HepG2 (cell line): ENCODE data around the gene TMA7B. TPM values are rescaled to one million over a fixed set of nuclear protein-coding genes. Genes with fewer than 3 reads are reported as not detected.

Experiments
- ATAC-seq: fragments of 200-7000 bp; cut with Tn5 transposase; 3 replicates; pipeline ENCODE4 v1.9.1; 2020; ENCODE audit warnings: mild to moderate bottlenecking, moderate library complexity
- BruUV-seq: library from RNA; stranded (reverse); fragments of 400-500 nt; replicated peaks from 2 replicates; lab custom pipeline; 2021; lab: Mats Ljungman, UMichigan
- CTCF ChIA-PET: fragments of 300-600 bp; formaldehyde crosslinking; extraction: SDS; loops from one replicate; lab custom pipeline; 2021; ENCODE audit warnings: low total read pairs, inconsistent platforms, low intra/inter-chr PET ratio; lab: Yijun Ruan, JAX
- POLR2A ChIA-PET: fragments of 350-600 bp; sonication (Branson Sonifier 250); formaldehyde crosslinking; loops from one replicate; lab custom pipeline; 2020; ENCODE audit warnings: antibody characterized with exemption, inconsistent platforms; lab: Yijun Ruan, JAX
- DNase-seq: peaks from one replicate; pipeline ENCODE4 v3.0.0-alpha.2; 2015; ENCODE audit warnings: low spot score
- FAIRE-seq: peaks from 3 replicates; lab custom pipeline; 2011; peaks lifted over from hg19 to GRCh38; lab: Jason Lieb, UNC
- H2AFZ ChIP-seq: one replicate; pipeline ENCODE4 v1.6.1; 2011; ENCODE audit warnings: low read length, inconsistent platforms
- H3K27ac ChIP-seq: fragments of 300-600 bp; 3 replicates; pipeline ENCODE4 v1.8.0; 2011; ENCODE audit warnings: mixed run types, mild to moderate bottlenecking, mixed read lengths, low read length, inconsistent platforms; ENCODE audit not compliant: insufficient read depth; ENCODE audit errors: extremely low read length
- H3K27me3 ChIP-seq, 2 experiments: fragments of 200-600 bp in 1 of 2; 2 replicates in 1 of 2; 3 replicates in 1 of 2; pipeline versions ENCODE4 v1.6.0 to v1.8.0; 2011; ENCODE audit warnings: low read length in 2 of 2, mild to moderate bottlenecking in 2 of 2, moderate library complexity in 2 of 2, inconsistent platforms in 1 of 2; ENCODE audit not compliant: insufficient read depth in 2 of 2, control insufficient read depth in 1 of 2
- H3K36me3 ChIP-seq, 2 experiments: fragments of 200-600 bp in 1 of 2; replicated peaks in 1 of 2; 2 replicates in 1 of 2; 3 replicates in 1 of 2; pipeline versions ENCODE4 v1.5.1 to v1.8.0; 2011; ENCODE audit warnings: low read length in 2 of 2, inconsistent platforms in 1 of 2; ENCODE audit not compliant: insufficient read depth in 2 of 2, control insufficient read depth in 1 of 2
- H3K4me1 ChIP-seq: 2 replicates; pipeline ENCODE4 v1.5.1; 2012; ENCODE audit warnings: low read length, inconsistent platforms; ENCODE audit not compliant: insufficient read depth
- H3K4me2 ChIP-seq: 2 replicates; pipeline ENCODE4 v1.6.0; 2011; ENCODE audit warnings: low read depth, low read length, inconsistent platforms
- H3K4me3 ChIP-seq, 3 experiments: fragments of 200-600 bp in 1 of 3; sonication (generic), shearing (Covaris generic) in 1 of 3; replicated peaks in 1 of 3; 2 replicates each; pipeline ENCODE4 v1.5.1; 2011 to 2016; ENCODE audit warnings: low read length in 3 of 3, inconsistent platforms in 2 of 3, low read depth in 2 of 3, mild to moderate bottlenecking in 2 of 3, control low read depth in 1 of 3, mixed read lengths in 1 of 3; ENCODE audit not compliant: insufficient read depth in 1 of 3
- H3K79me2 ChIP-seq: one replicate; pipeline ENCODE4 v1.6.1; 2011; ENCODE audit warnings: low read length, inconsistent platforms; ENCODE audit not compliant: insufficient read depth
- H3K9ac ChIP-seq: 2 replicates; pipeline ENCODE4 v1.6.0; 2011; ENCODE audit warnings: mild to moderate bottlenecking, low read depth, low read length, inconsistent platforms; ENCODE audit not compliant: insufficient read depth
- H3K9me3 ChIP-seq: 2 replicates; pipeline ENCODE4 v1.5.1; 2012; ENCODE audit warnings: mild to moderate bottlenecking, low read length
- H4K20me1 ChIP-seq: 2 replicates; pipeline ENCODE4 v1.6.0; 2011; ENCODE audit warnings: inconsistent platforms, mild to moderate bottlenecking, low read length, moderate library complexity; ENCODE audit not compliant: insufficient read depth
- ELF3 ChIP-seq: IDR thresholded peaks from 2 replicates; pipeline ENCODE4 v1.6.1; 2016; ENCODE audit warnings: missing genetic modification reagents, missing compliant biosample characterization
- GABPB1 ChIP-seq: IDR thresholded peaks from 2 replicates; pipeline ENCODE4 v1.6.1; 2016; ENCODE audit warnings: mild to moderate bottlenecking, missing genetic modification reagents, moderate library complexity, missing compliant biosample characterization
- HDAC2 ChIP-seq: sonication (generic); formaldehyde crosslinking; IDR thresholded peaks from 2 replicates; pipeline ENCODE4 v1.4.0; 2020; ENCODE audit warnings: missing genetic modification reagents
- MTF1 ChIP-seq: sonication (generic); formaldehyde crosslinking; IDR thresholded peaks from 2 replicates; pipeline ENCODE4 v1.5.0; 2020; ENCODE audit warnings: missing genetic modification reagents
- NR3C1 ChIP-seq: sonication (generic); formaldehyde crosslinking; IDR thresholded peaks from 2 replicates; pipeline ENCODE4 v1.4.0; 2020; ENCODE audit warnings: missing genetic modification reagents
- PAWR ChIP-seq: sonication (generic); formaldehyde crosslinking; IDR thresholded peaks from 2 replicates; pipeline ENCODE4 v1.4.0; 2020; ENCODE audit warnings: missing genetic modification reagents, mild to moderate bottlenecking, borderline replicate concordance
- SMARCC2 ChIP-seq: fragments of 450-650 bp; IDR thresholded peaks from 2 replicates; pipeline ENCODE4 v1.6.1; 2017; ENCODE audit warnings: antibody characterized with exemption, mild to moderate bottlenecking
- ZNF432 ChIP-seq: sonication (generic); formaldehyde crosslinking; IDR thresholded peaks from 2 replicates; pipeline ENCODE4 v1.5.0; 2020; ENCODE audit warnings: missing genetic modification reagents, mild to moderate bottlenecking, borderline replicate concordance
- ZNF598 ChIP-seq: sonication (generic); formaldehyde crosslinking; IDR thresholded peaks from 2 replicates; pipeline ENCODE4 v1.5.1; 2020; ENCODE audit warnings: mild to moderate bottlenecking, missing genetic modification reagents, borderline replicate concordance
- ZNF781 ChIP-seq: sonication (generic); formaldehyde crosslinking; IDR thresholded peaks from 2 replicates; pipeline ENCODE4 v1.5.1; 2020; ENCODE audit warnings: borderline replicate concordance, mild to moderate bottlenecking, missing genetic modification reagents; ENCODE audit errors: not compliant biosample characterization
- WGBS: methylation state at CpG from one replicate; pipeline ENCODE4 v1.1.6; 2017; ENCODE audit warnings: low lambda C conversion rate; 5-methylcytosine and 5-hydroxymethylcytosine counted together
- in situ Hi-C: cut with HindIII; loops from 2 replicates; pipeline ENCODE4 v1.10.0; 2017; ENCODE audit warnings: low pct_unique_long_range_greater_than_20kb; ENCODE audit not compliant: extremely low pct_ligation_motif_present
- intact Hi-C: fragments of 100-400 bp; cut with micrococcal nuclease; formaldehyde crosslinking; loops from one replicate; pipeline ENCODE4 v1.10.0; 2022; ENCODE audit not compliant: unreplicated experiment
- polyA plus RNA-seq, 8 experiments: library from polyadenylated mRNA; depleted of rRNA in 3 of 8; stranded (reverse) in 7 of 8; unstranded in 1 of 8; fragments of >200 nt; fragmentation: Illumina TruSeq in 4 of 8; extraction: Trizol in 4 of 8; gene quantifications; 2 replicates each; pipeline versions ENCODE4 v1.2.1 to v1.2.3, GENCODE V29; 2011 to 2016; ENCODE audit warnings: low read depth in 4 of 8, missing spikeins in 1 of 8, mixed read lengths in 1 of 8; ENCODE audit not compliant: insufficient read depth in 1 of 8
- total RNA-seq, 5 experiments: library from RNA; depleted of rRNA; stranded (reverse); fragments of >200 nt; fragmentation: Illumina TruSeq; extraction: Trizol; gene quantifications; 2 replicates each; pipeline ENCODE4 v1.2.3, GENCODE V29; 2016; ENCODE audit warnings: low read depth in 1 of 5
- TF ChIP-seq, protein P1 (sequence below): sonication (generic); formaldehyde crosslinking; IDR thresholded peaks from 2 replicates; pipeline ENCODE4 v1.4.0; 2020; ENCODE audit warnings: mild to moderate bottlenecking, missing genetic modification reagents

TMA7B gene
- total and polyA plus RNA-seq, 2 of the 13 experiments (the other 11 are each of a cell fraction or from before 2014, with no cell fraction given): not detected

DNA sequence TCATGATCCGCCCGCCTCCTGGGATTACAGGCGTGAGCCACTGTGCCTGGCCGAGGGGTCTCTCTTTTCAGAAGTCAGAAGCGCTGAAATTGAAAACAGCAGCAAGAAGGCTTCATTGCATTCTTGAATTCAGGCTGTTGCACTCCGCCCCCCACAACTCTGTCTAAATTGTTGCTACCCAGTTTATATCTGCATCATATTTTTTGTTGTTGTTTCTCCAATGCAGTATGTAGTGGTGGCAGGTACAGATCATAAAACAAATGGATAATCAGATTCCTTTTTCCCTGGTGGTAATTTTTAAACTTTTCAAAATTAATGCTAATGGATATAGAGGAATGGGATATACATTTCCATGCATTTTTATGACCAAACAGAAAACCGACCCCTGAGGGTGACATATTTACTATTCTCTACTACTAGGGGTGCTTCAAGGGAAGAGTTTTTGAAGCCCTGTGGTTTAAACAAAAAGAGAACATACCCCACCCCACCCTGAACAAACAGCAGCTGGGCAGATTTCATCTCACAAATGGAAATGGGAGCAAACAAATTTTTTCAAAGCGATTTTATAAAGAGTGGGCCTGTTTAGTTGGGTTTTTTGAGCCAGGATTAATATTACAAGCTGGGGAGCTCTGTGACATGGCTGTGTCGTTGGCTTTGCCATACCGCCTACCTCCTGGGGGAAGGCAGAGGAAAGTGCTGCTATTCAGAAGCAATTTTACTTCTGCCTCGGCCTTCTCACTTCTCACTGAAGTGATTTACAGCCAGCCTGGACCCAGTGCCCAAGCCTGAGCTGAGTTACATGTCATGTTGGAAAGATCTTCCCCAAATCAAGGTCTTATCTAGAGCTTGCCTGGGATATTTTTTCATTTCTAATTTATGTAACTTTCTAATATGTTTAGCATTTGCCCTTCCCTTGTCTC, 16.0 kb upstream of the TMA7B start:
- intact Hi-C loops: no loop called here
- WGBS: 26% methylated on average over 9 of the region's 11 CpGs
- H3K27ac ChIP-seq: no peak overlapping the region

More for the DNA sequence above, 16.0 kb upstream of the TMA7B start:
- TF ChIP-seq NR3C1 (CRISPR knock-in tag): no peak
- TF ChIP-seq HDAC2: no peak
- no peak for TF ChIP-seq GABPB1 (CRISPR knock-in tag)
- TF ChIP-seq SMARCC2: no peak
- TF ChIP-seq ZNF598: no peak
- no peak for TF ChIP-seq ELF3 (CRISPR knock-in tag)
- TF ChIP-seq, protein P1, sequence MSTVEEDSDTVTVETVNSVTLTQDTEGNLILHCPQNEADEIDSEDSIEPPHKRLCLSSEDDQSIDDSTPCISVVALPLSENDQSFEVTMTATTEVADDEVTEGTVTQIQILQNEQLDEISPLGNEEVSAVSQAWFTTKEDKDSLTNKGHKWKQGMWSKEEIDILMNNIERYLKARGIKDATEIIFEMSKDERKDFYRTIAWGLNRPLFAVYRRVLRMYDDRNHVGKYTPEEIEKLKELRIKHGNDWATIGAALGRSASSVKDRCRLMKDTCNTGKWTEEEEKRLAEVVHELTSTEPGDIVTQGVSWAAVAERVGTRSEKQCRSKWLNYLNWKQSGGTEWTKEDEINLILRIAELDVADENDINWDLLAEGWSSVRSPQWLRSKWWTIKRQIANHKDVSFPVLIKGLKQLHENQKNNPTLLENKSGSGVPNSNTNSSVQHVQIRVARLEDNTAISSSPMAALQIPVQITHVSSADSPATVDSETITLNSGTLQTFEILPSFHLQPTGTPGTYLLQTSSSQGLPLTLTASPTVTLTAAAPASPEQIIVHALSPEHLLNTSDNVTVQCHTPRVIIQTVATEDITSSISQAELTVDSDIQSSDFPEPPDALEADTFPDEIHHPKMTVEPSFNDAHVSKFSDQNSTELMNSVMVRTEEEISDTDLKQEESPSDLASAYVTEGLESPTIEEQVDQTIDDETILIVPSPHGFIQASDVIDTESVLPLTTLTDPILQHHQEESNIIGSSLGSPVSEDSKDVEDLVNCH: no peak
- no peak for TF ChIP-seq PAWR (CRISPR knock-in tag)
- TF ChIP-seq ZNF781 (CRISPR knock-in tag): no peak
- no peak for TF ChIP-seq ZNF432 (CRISPR knock-in tag)
- no peak for TF ChIP-seq MTF1 (CRISPR knock-in tag)
- TF ChIP-seq, all 625 proteins: peak for 0
- no peak overlapping the region for H3K4me2 ChIP-seq
- no TSS peak for BruUV-seq
- H3K4me1 ChIP-seq: peaks cover 30% of the 10 kb centered on the region
- H3K36me3 ChIP-seq: no peaks in the 10 kb centered on the region
- no peak for FAIRE-seq
- no peak for DNase-seq
- POLR2A ChIA-PET: no interaction called here
- no peaks in the 10 kb centered on the region for H4K20me1 ChIP-seq
- no peaks in the 10 kb centered on the region for H3K9me3 ChIP-seq
- H3K9ac ChIP-seq: no peak overlapping the region
- peaks cover 0 to 10% of the 10 kb centered on the region in 2 experiments; a peak in 2 of 5 replicates for H3K27me3 ChIP-seq
- H3K4me3 ChIP-seq: no peak overlapping the region
- CTCF ChIA-PET: no interaction called here
- no peak overlapping the region for H2AFZ ChIP-seq
- ATAC-seq: no peak
- in situ Hi-C loops: no loop called here
- H3K79me2 ChIP-seq: no peaks in the 10 kb centered on the region
